Measurements from ENCODE around the gene ELMO3. TPM values are rescaled to one million over a fixed set of nuclear protein-coding genes. Genes with fewer than 3 reads are reported as not detected.

The ELMO3 gene
- total RNA-seq, 1 donor: 1.6 TPM

DNA sequence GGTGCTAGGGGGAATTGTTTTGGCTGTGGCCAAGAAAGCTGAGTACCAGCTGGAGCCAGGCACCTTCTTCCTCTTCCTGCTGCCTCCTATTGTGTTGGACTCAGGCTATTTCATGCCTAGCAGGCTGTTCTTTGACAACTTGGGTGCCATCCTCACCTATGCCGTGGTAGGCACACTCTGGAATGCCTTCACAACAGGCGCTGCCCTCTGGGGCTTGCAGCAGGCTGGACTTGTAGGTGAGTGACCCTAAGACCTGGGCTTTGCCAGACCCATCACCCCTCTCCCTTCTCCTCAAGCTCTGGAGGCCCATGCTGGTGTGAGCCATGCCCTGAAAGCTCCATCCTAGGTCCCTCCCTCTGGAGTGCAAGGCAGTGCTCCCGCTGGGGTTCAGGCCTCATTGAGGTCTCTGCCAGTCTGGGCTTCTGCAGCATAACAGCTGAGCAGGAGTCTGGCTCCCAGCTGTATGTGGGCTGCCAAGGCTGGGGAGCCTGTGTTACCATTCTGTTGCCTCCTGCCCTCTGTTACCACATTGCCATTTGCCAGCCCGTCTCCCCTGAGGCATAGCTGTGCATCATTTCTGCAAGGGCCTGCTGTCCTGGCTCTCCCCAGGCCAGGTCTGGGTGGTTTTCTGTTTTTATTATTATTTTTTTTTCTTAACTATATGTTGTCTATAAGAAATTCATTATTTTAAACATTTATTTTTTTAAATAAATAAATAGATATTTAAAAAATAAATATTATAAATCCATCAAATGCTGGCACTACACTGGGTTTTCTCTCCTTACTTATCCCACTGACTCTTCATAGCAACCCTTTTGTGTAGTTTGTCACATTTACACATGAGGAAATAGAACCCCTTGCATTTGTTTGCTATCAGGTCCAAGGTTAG lies 53.9 kb downstream of the ELMO3 start:
- DNase-seq (ENCODE audit: low read depth in 2 of 3, low spot score in 2 of 3): no peak

Small RNAs within 50 kb of the gene (small RNA-seq; reads per million reads assigned to genes)
- gene MIR328: 16.2 reads per million, percentile 94 among the genes with 10 or more reads in this experiment

Other genes with a start within 250 kb of the ELMO3 start
- 4.6 TPM for gene CES3, start 237.9 kb upstream of the ELMO3 start, total RNA-seq
- 8.1 TPM for gene CES4A, start 210.5 kb upstream of the ELMO3 start, total RNA-seq
- gene CBFB, start 170.0 kb upstream of the ELMO3 start, total RNA-seq: 55.7 TPM
- gene PHAF1, start 89.2 kb upstream of the ELMO3 start, total RNA-seq: 21.0 TPM
- gene B3GNT9, start 48.1 kb upstream of the ELMO3 start, total RNA-seq: 9.2 TPM
- 29.6 TPM for gene TRADD, start 39.2 kb upstream of the ELMO3 start, total RNA-seq
- 14.8 TPM for gene FBXL8, start 39.2 kb upstream of the ELMO3 start, total RNA-seq
- 1.3 TPM for gene HSF4, start 34.4 kb upstream of the ELMO3 start, total RNA-seq
- 0.54 TPM for gene NOL3, start 28.6 kb upstream of the ELMO3 start, total RNA-seq
- 12.9 TPM for gene MATCAP1, start 15.2 kb upstream of the ELMO3 start, total RNA-seq
- under 0.01 TPM for gene EXOC3L1, start 9.0 kb upstream of the ELMO3 start, total RNA-seq
- gene E2F4, start 7.0 kb upstream of the ELMO3 start, total RNA-seq: 91.8 TPM
- 27.5 TPM for gene TMEM208, start 28.0 kb downstream of the ELMO3 start, total RNA-seq
- 45.8 TPM for gene FHOD1, start 48.4 kb downstream of the ELMO3 start, total RNA-seq
- gene SLC9A5, start 49.8 kb downstream of the ELMO3 start, total RNA-seq: 0.54 TPM
- 23.4 TPM for gene PLEKHG4, start 80.4 kb downstream of the ELMO3 start, total RNA-seq
- gene KCTD19, start 127.6 kb downstream of the ELMO3 start, total RNA-seq: 0.54 TPM
- 0.27 TPM for gene LRRC36, start 127.7 kb downstream of the ELMO3 start, total RNA-seq
- 5.1 TPM for gene TPPP3, start 194.4 kb downstream of the ELMO3 start, total RNA-seq
- gene ZDHHC1, start 217.3 kb downstream of the ELMO3 start, total RNA-seq: 6.7 TPM
- 0.27 TPM for gene HSD11B2, start 232.0 kb downstream of the ELMO3 start, total RNA-seq